ENCODE data around the gene CLDN18. TPM values are rescaled to one million over a fixed set of nuclear protein-coding genes. Genes with fewer than 3 reads are reported as not detected.

CLDN18 gene
- total and polyA plus RNA-seq, 2 donors (not counting 3 experiments of a cell fraction or from before 2014, with no cell fraction given): not detected

DNA sequence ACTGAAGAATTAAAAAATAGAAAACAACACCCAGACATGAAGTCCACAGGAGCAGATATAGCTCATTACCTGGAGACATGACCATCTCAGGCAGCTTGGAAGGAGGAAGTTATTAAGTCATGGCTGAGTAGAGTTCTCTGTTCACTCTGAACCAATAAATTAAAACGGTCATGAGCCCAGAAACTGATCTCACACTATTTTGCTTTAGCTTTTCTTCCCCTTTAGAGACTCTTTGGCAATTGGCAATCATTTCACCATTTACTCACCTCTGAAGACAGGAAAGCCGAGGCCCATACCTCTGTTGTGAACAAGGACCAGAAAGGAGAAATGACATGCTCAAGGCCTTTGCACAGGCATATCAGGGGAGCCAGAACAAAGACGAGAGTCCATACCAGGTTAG is 26.6 kb downstream of the CLDN18 start:
- H3K4me3 ChIP-seq (replicated peaks in 1 of 3; ENCODE audit: insufficient read depth in 1 of 3, low read depth in 1 of 3, low read length in 3 of 3): no peak overlapping the region
- H3K79me2 ChIP-seq (ENCODE audit: control insufficient read depth, insufficient read depth, low read length): no peaks in the 10 kb centered on the region
- H2AFZ ChIP-seq (ENCODE audit: low read depth, low read length): no peak overlapping the region
- no peak overlapping the region for H3K27ac ChIP-seq (ENCODE audit: insufficient read depth, low read depth, low read length)
- ChIA-PET CTCF (interaction anchor here (0.9 to 1.7 kb wide), 2 partner anchors 11 to 16 kb away, joined by 3 to 4 read pairs; no protein-coding TSS in a partner anchor), POLR2A (no interaction called here)
- DNase-seq (ENCODE audit: low read depth, low spot score) (no peak), FAIRE-seq (no peak)
- no peak overlapping the region for H3K9ac ChIP-seq (replicated peaks; ENCODE audit: extremely low read depth, insufficient read depth, low read length)
- TF ChIP-seq MYC (IDR thresholded peaks at IDR 0.05; ENCODE audit: low read depth, low read length) (no peak), FOS (IDR thresholded peaks at IDR 0.05; ENCODE audit: borderline replicate concordance, insufficient read depth, low read length) (no peak), POLR2AphosphoS5 (IDR thresholded peaks at IDR 0.05; ENCODE audit: insufficient read depth, low read depth, low read length) (no peak), JUN (IDR thresholded peaks at IDR 0.05; ENCODE audit: borderline replicate concordance, insufficient read depth, insufficient read length, low read depth) (no peak), EZH2 (IDR thresholded peaks at IDR 0.05; ENCODE audit: borderline replicate concordance, low read depth, low read length, severe bottlenecking) (no peak), GATA2 (IDR thresholded peaks at IDR 0.05; ENCODE audit: insufficient read depth, insufficient read length, low read depth, low read length) (no peak), POLR2A (IDR thresholded peaks at IDR 0.05; ENCODE audit: low read depth, low read length) (no peak)
- TF ChIP-seq, protein P1, sequence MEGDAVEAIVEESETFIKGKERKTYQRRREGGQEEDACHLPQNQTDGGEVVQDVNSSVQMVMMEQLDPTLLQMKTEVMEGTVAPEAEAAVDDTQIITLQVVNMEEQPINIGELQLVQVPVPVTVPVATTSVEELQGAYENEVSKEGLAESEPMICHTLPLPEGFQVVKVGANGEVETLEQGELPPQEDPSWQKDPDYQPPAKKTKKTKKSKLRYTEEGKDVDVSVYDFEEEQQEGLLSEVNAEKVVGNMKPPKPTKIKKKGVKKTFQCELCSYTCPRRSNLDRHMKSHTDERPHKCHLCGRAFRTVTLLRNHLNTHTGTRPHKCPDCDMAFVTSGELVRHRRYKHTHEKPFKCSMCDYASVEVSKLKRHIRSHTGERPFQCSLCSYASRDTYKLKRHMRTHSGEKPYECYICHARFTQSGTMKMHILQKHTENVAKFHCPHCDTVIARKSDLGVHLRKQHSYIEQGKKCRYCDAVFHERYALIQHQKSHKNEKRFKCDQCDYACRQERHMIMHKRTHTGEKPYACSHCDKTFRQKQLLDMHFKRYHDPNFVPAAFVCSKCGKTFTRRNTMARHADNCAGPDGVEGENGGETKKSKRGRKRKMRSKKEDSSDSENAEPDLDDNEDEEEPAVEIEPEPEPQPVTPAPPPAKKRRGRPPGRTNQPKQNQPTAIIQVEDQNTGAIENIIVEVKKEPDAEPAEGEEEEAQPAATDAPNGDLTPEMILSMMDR (IDR thresholded peaks at IDR 0.05; ENCODE audit: extremely low read depth in 1 of 2, insufficient read depth in 1 of 2, low read depth in 1 of 2, low read length in 2 of 2): no peak
- TF ChIP-seq, protein P2, sequence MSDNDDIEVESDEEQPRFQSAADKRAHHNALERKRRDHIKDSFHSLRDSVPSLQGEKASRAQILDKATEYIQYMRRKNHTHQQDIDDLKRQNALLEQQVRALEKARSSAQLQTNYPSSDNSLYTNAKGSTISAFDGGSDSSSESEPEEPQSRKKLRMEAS (IDR thresholded peaks at IDR 0.05; ENCODE audit: insufficient read depth, insufficient read length): no peak
- no peaks in the 10 kb centered on the region for H3K9me1 ChIP-seq (replicated peaks; ENCODE audit: control insufficient read depth, extremely low read depth, insufficient read depth, low read length)
- dilution Hi-C loops (cut with MboI; ENCODE audit: extremely low pct_ligation_motif_present, low sequenced_read_pairs): no loop called here
- no peaks in the 10 kb centered on the region for H4K20me1 ChIP-seq (replicated peaks; ENCODE audit: control insufficient read depth, extremely low read depth, insufficient read depth, low read length)
- no peaks in the 10 kb centered on the region for H3K9me3 ChIP-seq (replicated peaks; ENCODE audit: control insufficient read depth, insufficient read depth, low read length)
- no peaks in the 10 kb centered on the region for H3K4me1 ChIP-seq (ENCODE audit: control insufficient read depth, extremely low read depth, insufficient read depth, low read length)
- no peak overlapping the region for H3K4me2 ChIP-seq (ENCODE audit: insufficient read depth, low read length)
- no TSS peak for BruUV-seq (replicated peaks)
- H3K27me3 ChIP-seq (ENCODE audit: control insufficient read depth in 2 of 2, insufficient read depth in 2 of 2, low read length in 2 of 2): no peaks in the 10 kb centered on the region
- intact Hi-C loops (cut with micrococcal nuclease): no loop called here
- no peaks in the 10 kb centered on the region for H3K36me3 ChIP-seq (ENCODE audit: control insufficient read depth in 2 of 2, extremely low read depth in 1 of 2, insufficient read depth in 2 of 2, low read length in 2 of 2)
